Fibroblast of lung (primary cell): Measurements from ENCODE around the gene SIPA1L3.

ENCODE experiments used
- CTCF ChIP-seq, 2 donors: IDR thresholded peaks in 1 of 2; conservative IDR thresholded peaks in 1 of 2; 1 replicate in 1 of 2; 2 replicates in 1 of 2; pipeline ENCODE4 v1.5.1; 2011 to 2012; ENCODE audit warnings: low read length in 2 of 2, control low read depth in 1 of 2, inconsistent platforms in 1 of 2, low read depth in 1 of 2, mild to moderate bottlenecking in 1 of 2
- EZH2 ChIP-seq: IDR thresholded peaks from 2 replicates; pipeline ENCODE4 v1.5.1; 2012; ENCODE audit warnings: low read length, control low read depth, mild to moderate bottlenecking; ENCODE audit errors: missing control alignments

DNA sequence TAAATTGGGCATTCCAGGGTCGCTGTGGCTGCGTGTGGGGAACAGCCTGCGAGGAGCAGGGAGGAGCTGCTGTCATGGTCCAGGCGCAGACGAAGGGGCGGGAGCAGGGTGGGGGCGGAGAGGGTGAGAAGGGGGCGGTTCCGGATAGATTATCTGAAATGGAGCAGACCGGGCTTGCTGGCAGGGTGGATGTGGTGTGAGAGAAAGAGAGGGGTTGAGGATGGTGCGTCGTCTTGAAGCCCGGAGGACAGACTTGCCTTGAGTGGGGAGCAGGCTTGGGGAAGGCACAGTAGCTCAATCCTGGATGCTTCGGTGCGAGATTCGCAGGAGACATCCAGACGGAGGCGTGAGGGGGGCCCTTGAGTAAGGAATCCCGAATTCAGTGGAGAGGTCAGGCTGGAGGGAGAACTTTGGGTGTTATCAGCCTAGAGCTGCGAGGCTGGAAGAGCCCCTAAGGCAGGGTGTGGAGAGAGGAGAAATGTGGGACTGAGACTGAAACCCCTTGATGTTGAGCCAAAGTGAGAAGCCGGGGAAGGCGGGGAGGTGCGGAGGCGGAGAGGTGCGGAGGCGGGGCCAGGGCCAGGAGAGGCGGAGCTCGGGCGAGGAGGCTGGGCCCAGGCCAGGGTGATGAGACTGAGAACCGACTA, 276.4 kb downstream of the SIPA1L3 start:
- TF ChIP-seq CTCF (conservative IDR thresholded peaks at IDR 0.05 in 1 of 2, IDR thresholded peaks at IDR 0.05 in 1 of 2; ENCODE audit: low read depth in 1 of 2, low read length in 2 of 2) (no peak), EZH2 (no peak)
